ENCODE results near the gene THAP5.

The THAP5 gene

GRCh38 chr7:108561047-108561619, 8.4 kb downstream of the THAP5 start:
- TF ChIP-seq CTCF (conservative IDR thresholded peaks at IDR 0.05; ENCODE audit: low read length) = no peak
- TF ChIP-seq EZH2phosphoT487 (IDR thresholded peaks at IDR 0.05; ENCODE audit: borderline replicate concordance) = no peak
- Histone ChIP-seq H3K79me2 (ENCODE audit: insufficient read depth, low read length) (no peaks in the 10 kb centered on the region; the same call in 1 of the 2 replicates), H3K9me3 (ENCODE audit: insufficient read depth, low read depth, low read length) (peaks cover 3% of the 10 kb centered on the region; the same call in 1 of the 2 replicates), H3K9me2 (replicated peaks; ENCODE audit: low read depth, low read length) (no peaks in the 10 kb centered on the region), H3K9ac (ENCODE audit: low read depth, low read length, poor library complexity, severe bottlenecking) (no peak overlapping the region), H3K4me1 (ENCODE audit: insufficient read depth, low read length, poor library complexity, severe bottlenecking) (peaks cover 4% of the 10 kb centered on the region), H4K20me1 (ENCODE audit: insufficient read depth, low read length, poor library complexity, severe bottlenecking) (no peaks in the 10 kb centered on the region), H3F3A (ENCODE audit: low read depth) (no peaks in the 10 kb centered on the region), H3K36me3 (ENCODE audit: insufficient read depth, low read length) (no peaks in the 10 kb centered on the region), H3K4me2 (ENCODE audit: low read depth, low read length, poor library complexity, severe bottlenecking) (no peak overlapping the region), H3K27me3 (ENCODE audit: insufficient read depth, low read length, poor library complexity, severe bottlenecking) (no peaks in the 10 kb centered on the region), H2AFZ (ENCODE audit: low read length) (no peak overlapping the region), H3K4me3 (ENCODE audit: low read length, poor library complexity, severe bottlenecking) (no peak overlapping the region)

GRCh38 chr7:108559253-108559652, 10.3 kb downstream of the THAP5 start:
- no peak overlapping the region for H2AFZ ChIP-seq (ENCODE audit: low read length)
- no peaks in the 10 kb centered on the region for H3K27me3 ChIP-seq (ENCODE audit: insufficient read depth, low read length, poor library complexity, severe bottlenecking)
- no peaks in the 10 kb centered on the region for H3K79me2 ChIP-seq (ENCODE audit: insufficient read depth, low read length)

GRCh38 chr7:108557617-108558016, 11.9 kb downstream of the THAP5 start:
- Histone ChIP-seq H2AFZ (ENCODE audit: low read length) (no peak overlapping the region), H3K36me3 (ENCODE audit: insufficient read depth, low read length) (no peaks in the 10 kb centered on the region), H3F3A (ENCODE audit: low read depth) (no peaks in the 10 kb centered on the region)

More at GRCh38 chr7:108559253-108559652, 10.3 kb downstream of the THAP5 start:
- Histone ChIP-seq H3K4me1 (ENCODE audit: insufficient read depth, low read length, poor library complexity, severe bottlenecking) (no peaks in the 10 kb centered on the region), H3K36me3 (ENCODE audit: insufficient read depth, low read length) (no peaks in the 10 kb centered on the region), H3K9ac (ENCODE audit: low read depth, low read length, poor library complexity, severe bottlenecking) (no peak overlapping the region), H3K4me2 (ENCODE audit: low read depth, low read length, poor library complexity, severe bottlenecking) (no peak overlapping the region), H3F3A (ENCODE audit: low read depth) (no peaks in the 10 kb centered on the region), H3K4me3 (ENCODE audit: low read length, poor library complexity, severe bottlenecking) (no peak overlapping the region), H3K9me3 (ENCODE audit: insufficient read depth, low read depth, low read length) (peaks cover 3% of the 10 kb centered on the region; the same call in 1 of the 2 replicates), H4K20me1 (ENCODE audit: insufficient read depth, low read length, poor library complexity, severe bottlenecking) (no peaks in the 10 kb centered on the region), H3K9me2 (replicated peaks; ENCODE audit: low read depth, low read length) (no peaks in the 10 kb centered on the region)
- no peak for TF ChIP-seq CTCF (conservative IDR thresholded peaks at IDR 0.05; ENCODE audit: low read length)
- no peak for TF ChIP-seq EZH2phosphoT487 (IDR thresholded peaks at IDR 0.05; ENCODE audit: borderline replicate concordance)

More at GRCh38 chr7:108557617-108558016, 11.9 kb downstream of the THAP5 start:
- H3K4me1 ChIP-seq (ENCODE audit: insufficient read depth, low read length, poor library complexity, severe bottlenecking) = no peaks in the 10 kb centered on the region
- no peak overlapping the region for H3K4me2 ChIP-seq (ENCODE audit: low read depth, low read length, poor library complexity, severe bottlenecking)
- H3K9me3 ChIP-seq (ENCODE audit: insufficient read depth, low read depth, low read length) = peaks cover 3% of the 10 kb centered on the region; the same call in 1 of the 2 replicates
- no peaks in the 10 kb centered on the region for H3K27me3 ChIP-seq (ENCODE audit: insufficient read depth, low read length, poor library complexity, severe bottlenecking)
- no peak overlapping the region for H3K9ac ChIP-seq (ENCODE audit: low read depth, low read length, poor library complexity, severe bottlenecking)
- H3K79me2 ChIP-seq (ENCODE audit: insufficient read depth, low read length) = no peaks in the 10 kb centered on the region
- TF ChIP-seq EZH2phosphoT487 (IDR thresholded peaks at IDR 0.05; ENCODE audit: borderline replicate concordance) (no peak), CTCF (conservative IDR thresholded peaks at IDR 0.05; ENCODE audit: low read length) (no peak)
- no peaks in the 10 kb centered on the region for H3K9me2 ChIP-seq (replicated peaks; ENCODE audit: low read depth, low read length)
- H4K20me1 ChIP-seq (ENCODE audit: insufficient read depth, low read length, poor library complexity, severe bottlenecking) = no peaks in the 10 kb centered on the region
- no peak overlapping the region for H3K4me3 ChIP-seq (ENCODE audit: low read length, poor library complexity, severe bottlenecking)

Data from Loucy (cell line).